GM21737 (cell line): Measurements from ENCODE around the gene CMTM5.

Source experiments
- ATAC-seq: cut with Tn5 transposase; IDR thresholded peaks from one replicate; pipeline ENCODE4 v1.9.1; 2021; ENCODE audit warnings: mild to moderate bottlenecking, moderate library complexity; ENCODE audit not compliant: unreplicated experiment

Gene CMTM5

GRCh38 chr14:23357261-23357660, 19.6 kb upstream of the CMTM5 start:
- ATAC-seq, result no peak

GRCh38 chr14:23358042-23358441, 18.8 kb upstream of the CMTM5 start:
- ATAC-seq, result no peak

GRCh38 chr14:23358553-23359166, 18.2 kb upstream of the CMTM5 start:
- no peak for ATAC-seq

GRCh38 chr14:23359167-23359626, 17.6 kb upstream of the CMTM5 start:
- ATAC-seq, result no peak

GRCh38 chr14:23359722-23360447, 17.0 kb upstream of the CMTM5 start:
- ATAC-seq, result no peak

- no peak for ATAC-seq
Measured at GRCh38 chr14:23360496-23360895, 16.4 kb upstream of the CMTM5 start.

- ATAC-seq, result no peak
Measured at GRCh38 chr14:23361320-23361719, 15.5 kb upstream of the CMTM5 start.

- no peak for ATAC-seq
Measured at GRCh38 chr14:23361763-23362162, 15.1 kb upstream of the CMTM5 start.

GRCh38 chr14:23362200-23362599, 14.6 kb upstream of the CMTM5 start:
- ATAC-seq, result no peak

- no peak for ATAC-seq
Measured at GRCh38 chr14:23364164-23365035, 12.4 kb upstream of the CMTM5 start.

GRCh38 chr14:23365036-23365731, 11.7 kb upstream of the CMTM5 start, which contains the start of gene EFS:
EFS (minus strand) TSS chr14:23365172; CDS start chr14:23365025, 147 bp downstream.
- no peak for ATAC-seq

- no peak for ATAC-seq
Measured at GRCh38 chr14:23365732-23366425, 11.0 kb upstream of the CMTM5 start.

GRCh38 chr14:23366426-23366921, 10.4 kb upstream of the CMTM5 start:
- no peak for ATAC-seq

GRCh38 chr14:23370221-23370620, 6.6 kb upstream of the CMTM5 start:
- no peak for ATAC-seq

GRCh38 chr14:23371865-23372264, 5.0 kb upstream of the CMTM5 start:
- ATAC-seq, result no peak

- ATAC-seq, result no peak
Measured at GRCh38 chr14:23372509-23372908, 4.3 kb upstream of the CMTM5 start, which contains the start of gene IL25. IL25 (plus strand) TSS chr14:23372809.

GRCh38 chr14:23373041-23373440, 3.8 kb upstream of the CMTM5 start:
- ATAC-seq, result no peak

GRCh38 chr14:23375527-23376251, 1.2 kb upstream of the CMTM5 start:
- ATAC-seq, result no peak

- ATAC-seq, result no peak
Measured at GRCh38 chr14:23377198-23377550, 328 bp downstream of the CMTM5 start.
